GM12878 (cell line): ENCODE measurements around the gene S100A14. TPM values are rescaled to one million over a fixed set of nuclear protein-coding genes. Genes with fewer than 3 reads are reported as not detected.

Experiments used
- CEBPZ ChIP-seq: fragments of 150-350 bp; IDR thresholded peaks from 2 replicates; pipeline ENCODE4 v1.6.1; 2016; ENCODE audit warnings: low read depth, low read length
- CUX1 ChIP-seq: IDR thresholded peaks from 2 replicates; pipeline ENCODE4 v1.6.1; 2012; ENCODE audit warnings: improper control_type of control experiment, low read depth, low read length; ENCODE audit not compliant: insufficient replicate concordance
- E2F4 ChIP-seq: IDR thresholded peaks from 2 replicates; pipeline ENCODE4 v1.6.1; 2012; ENCODE audit warnings: low read depth, low read length, improper control_type of control experiment
- HDGF ChIP-seq: fragments of 450-650 bp; IDR thresholded peaks from 2 replicates; pipeline ENCODE4 v1.6.1; 2016; ENCODE audit warnings: antibody characterized with exemption
- HSF1 ChIP-seq: fragments of 150-350 bp; IDR thresholded peaks from 2 replicates; pipeline ENCODE4 v1.6.1; 2014; ENCODE audit warnings: mild to moderate bottlenecking, low read depth, low read length
- IRF5 ChIP-seq: fragments of 450-650 bp; IDR thresholded peaks from 2 replicates; pipeline ENCODE4 v1.6.1; 2017; ENCODE audit warnings: borderline replicate concordance
- NKRF ChIP-seq: fragments of 450-650 bp; conservative IDR thresholded peaks from 2 replicates; pipeline ENCODE4 v1.6.1; 2017; ENCODE audit warnings: mild to moderate bottlenecking, moderate library complexity
- PML ChIP-seq: IDR thresholded peaks from 2 replicates; pipeline ENCODE4 v1.6.1; 2012; ENCODE audit warnings: low read length, inconsistent platforms
- POLR2AphosphoS5 ChIP-seq: IDR thresholded peaks from 2 replicates; pipeline ENCODE4 v1.6.1; 2011; ENCODE audit warnings: mild to moderate bottlenecking, low read length, inconsistent platforms
- SIX5 ChIP-seq: IDR thresholded peaks from 2 replicates; pipeline ENCODE4 v1.6.1; 2011; ENCODE audit warnings: mild to moderate bottlenecking, low read depth, low read length, moderate library complexity; ENCODE audit not compliant: severe bottlenecking
- SP1 ChIP-seq: IDR thresholded peaks from one replicate; pipeline ENCODE4 v1.6.1; 2011; ENCODE audit warnings: low read depth, low read length
- SREBF2 ChIP-seq: IDR thresholded peaks from 2 replicates; pipeline ENCODE4 v1.6.1; 2012; ENCODE audit warnings: mild to moderate bottlenecking, low read length
- TCF12 ChIP-seq: IDR thresholded peaks from 2 replicates; pipeline ENCODE4 v1.6.1; 2011; ENCODE audit warnings: low read depth, mild to moderate bottlenecking, low read length
- polyA plus RNA-seq, 11 experiments: library from polyadenylated mRNA; depleted of rRNA in 4 of 11; unstranded in 6 of 11; stranded (reverse) in 5 of 11; fragments of >200 nt; fragmentation: Nextera tagmentation in 4 of 11; fragmentation: Illumina TruSeq in 1 of 11; extraction: Ambion mirVana in 4 of 11; extraction: Trizol in 1 of 11; gene quantifications; 1 replicate in 1 of 11; 2 replicates in 10 of 11; pipeline versions ENCODE4 v1.2.1 to v1.2.3, GENCODE V29; 2011 to 2016; ENCODE audit warnings: inconsistent platforms in 2 of 11, missing spikeins in 2 of 11, low read depth in 1 of 11
- total RNA-seq, 4 experiments: library from RNA; depleted of rRNA in 3 of 4; stranded (reverse); fragments of >200 nt in 3 of 4; fragmentation: Illumina TruSeq in 1 of 4; extraction: Trizol in 1 of 4; gene quantifications; 2 replicates each; pipeline versions ENCODE4 v1.2.1 to v1.2.3, GENCODE V29; 2013 to 2021

S100A14 gene
- total and polyA plus RNA-seq, 10 of the 15 experiments (the other 5 are each of a cell fraction or from before 2014, with no cell fraction given), result 0.20 to 0.77 (median 0.45) TPM; not detected in 4

- no peak for TF ChIP-seq CUX1
- TF ChIP-seq HDGF, result no peak
- no peak for TF ChIP-seq POLR2AphosphoS5
- TF ChIP-seq TCF12, result no peak
- TF ChIP-seq SIX5, result no peak
- TF ChIP-seq E2F4, result no peak
- no peak for TF ChIP-seq HSF1
- no peak for TF ChIP-seq PML
- no peak for TF ChIP-seq NKRF
- TF ChIP-seq SP1, result no peak
- no peak for TF ChIP-seq CEBPZ
- TF ChIP-seq SREBF2, result no peak
- no peak for TF ChIP-seq IRF5
Measured at GRCh38 chr1:153572569-153573015, 43.5 kb downstream of the S100A14 start (continued).
